WERI-Rb-1 (cell line): ENCODE measurements around the gene ZNF710.

Source experiments
- DNase-seq: peaks from one replicate; pipeline ENCODE4 v3.0.0-alpha.2; 2020
- H3K27ac ChIP-seq: fragments of 250-450 bp; sonication (Bioruptor Pico); 2 replicates; pipeline ENCODE4 v1.5.1; 2020; ENCODE audit warnings: mild to moderate bottlenecking, moderate library complexity
- H3K27me3 ChIP-seq: fragments of 250-450 bp; sonication (Bioruptor Pico); 2 replicates; pipeline ENCODE4 v1.5.1; 2021; ENCODE audit warnings: mild to moderate bottlenecking, low read depth, moderate library complexity; ENCODE audit not compliant: insufficient read depth, severe bottlenecking
- H3K36me3 ChIP-seq: fragments of 250-450 bp; sonication (Bioruptor Pico); 2 replicates; pipeline ENCODE4 v1.5.1; 2020; ENCODE audit warnings: mild to moderate bottlenecking, moderate library complexity
- H3K4me3 ChIP-seq: 2 replicates; pipeline ENCODE4 v1.5.1; 2011; ENCODE audit warnings: low read depth, mild to moderate bottlenecking, control low read depth, low read length
- H3K9me3 ChIP-seq: fragments of 250-450 bp; sonication (Bioruptor Pico); 2 replicates; pipeline ENCODE4 v1.5.1; 2021; ENCODE audit warnings: mild to moderate bottlenecking, moderate library complexity; ENCODE audit not compliant: severe bottlenecking
- TF ChIP-seq, protein P1 (sequence below): IDR thresholded peaks from 2 replicates; pipeline ENCODE4 v1.5.1; 2011; ENCODE audit warnings: low read depth, mild to moderate bottlenecking, control low read depth, inconsistent platforms, low read length

Gene ZNF710

DNA sequence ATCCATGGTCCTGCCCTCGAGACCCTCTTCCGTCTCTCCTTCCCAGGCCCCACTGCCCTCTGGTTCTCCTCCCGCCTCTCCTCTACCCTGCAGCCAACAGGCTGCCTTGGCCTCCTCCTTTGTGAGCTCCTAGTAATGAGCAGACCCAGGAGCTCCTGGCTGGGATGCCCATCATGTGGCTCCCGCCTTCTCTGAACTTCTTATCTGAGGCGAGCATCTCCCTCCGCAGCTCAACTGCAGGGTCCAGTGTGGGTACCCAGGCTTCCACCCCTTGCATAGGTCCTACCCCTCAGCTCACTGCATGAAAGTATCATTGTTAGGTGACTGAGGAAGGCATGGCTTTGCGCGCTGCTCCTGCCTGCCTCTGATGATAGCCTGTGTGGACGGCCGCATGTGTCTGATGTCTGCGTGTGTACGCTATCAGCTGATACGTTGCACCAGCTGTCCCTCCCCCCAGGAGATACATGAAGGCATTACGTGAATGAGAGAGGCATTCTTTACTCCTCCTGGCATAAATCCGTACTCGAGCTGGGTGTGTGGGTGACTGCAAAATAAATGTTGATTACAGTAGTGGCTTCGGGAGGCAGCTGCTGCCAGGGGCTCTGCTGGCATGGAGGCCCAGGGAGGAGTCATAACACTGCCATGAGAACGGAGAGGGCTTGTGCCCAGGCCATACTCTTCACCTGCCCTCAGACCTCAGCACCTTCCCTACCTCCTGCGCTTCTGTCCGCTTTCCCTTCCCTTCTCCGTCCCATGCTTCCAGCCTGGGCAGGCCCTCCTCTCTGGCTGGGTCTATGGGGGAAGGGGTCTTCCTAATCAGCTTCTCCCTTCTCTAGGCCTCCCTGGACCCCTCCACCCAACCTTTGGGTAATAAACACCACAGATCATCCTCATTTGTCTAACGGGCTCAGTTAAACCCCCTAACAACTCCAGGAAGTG, 48.8 kb downstream of the ZNF710 start:
- no peaks in the 10 kb centered on the region for H3K36me3 ChIP-seq
- DNase-seq = no peak
- no peak overlapping the region for H3K27ac ChIP-seq
- TF ChIP-seq, protein P1, sequence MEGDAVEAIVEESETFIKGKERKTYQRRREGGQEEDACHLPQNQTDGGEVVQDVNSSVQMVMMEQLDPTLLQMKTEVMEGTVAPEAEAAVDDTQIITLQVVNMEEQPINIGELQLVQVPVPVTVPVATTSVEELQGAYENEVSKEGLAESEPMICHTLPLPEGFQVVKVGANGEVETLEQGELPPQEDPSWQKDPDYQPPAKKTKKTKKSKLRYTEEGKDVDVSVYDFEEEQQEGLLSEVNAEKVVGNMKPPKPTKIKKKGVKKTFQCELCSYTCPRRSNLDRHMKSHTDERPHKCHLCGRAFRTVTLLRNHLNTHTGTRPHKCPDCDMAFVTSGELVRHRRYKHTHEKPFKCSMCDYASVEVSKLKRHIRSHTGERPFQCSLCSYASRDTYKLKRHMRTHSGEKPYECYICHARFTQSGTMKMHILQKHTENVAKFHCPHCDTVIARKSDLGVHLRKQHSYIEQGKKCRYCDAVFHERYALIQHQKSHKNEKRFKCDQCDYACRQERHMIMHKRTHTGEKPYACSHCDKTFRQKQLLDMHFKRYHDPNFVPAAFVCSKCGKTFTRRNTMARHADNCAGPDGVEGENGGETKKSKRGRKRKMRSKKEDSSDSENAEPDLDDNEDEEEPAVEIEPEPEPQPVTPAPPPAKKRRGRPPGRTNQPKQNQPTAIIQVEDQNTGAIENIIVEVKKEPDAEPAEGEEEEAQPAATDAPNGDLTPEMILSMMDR = no peak
- H3K4me3 ChIP-seq = no peak overlapping the region
- no peaks in the 10 kb centered on the region for H3K27me3 ChIP-seq
- H3K9me3 ChIP-seq = no peaks in the 10 kb centered on the region

GRCh38 chr15:90051874-90052273, 50.8 kb downstream of the ZNF710 start:
- DNase-seq = no peak
- H3K27me3 ChIP-seq = no peaks in the 10 kb centered on the region
- no peak overlapping the region for H3K4me3 ChIP-seq
- H3K27ac ChIP-seq = no peak overlapping the region
- no peaks in the 10 kb centered on the region for H3K36me3 ChIP-seq
- TF ChIP-seq, protein P1 = no peak
- H3K9me3 ChIP-seq = no peaks in the 10 kb centered on the region

- Histone ChIP-seq H3K27me3 (no peaks in the 10 kb centered on the region), H3K36me3 (no peaks in the 10 kb centered on the region), H3K9me3 (no peaks in the 10 kb centered on the region), H3K4me3 (no peak overlapping the region), H3K27ac (no peak overlapping the region)
- DNase-seq = no peak
- TF ChIP-seq, protein P1 = no peak
These were observed 52.8 kb downstream of the ZNF710 start for GRCh38 chr15:90053685-90054466.

- Histone ChIP-seq H3K4me3 (no peak overlapping the region), H3K36me3 (no peaks in the 10 kb centered on the region), H3K27me3 (no peaks in the 10 kb centered on the region), H3K27ac (no peak overlapping the region), H3K9me3 (no peaks in the 10 kb centered on the region)
- TF ChIP-seq, protein P1 = no peak
- DNase-seq = no peak
These were observed 53.5 kb downstream of the ZNF710 start for GRCh38 chr15:90054618-90055097.

DNA sequence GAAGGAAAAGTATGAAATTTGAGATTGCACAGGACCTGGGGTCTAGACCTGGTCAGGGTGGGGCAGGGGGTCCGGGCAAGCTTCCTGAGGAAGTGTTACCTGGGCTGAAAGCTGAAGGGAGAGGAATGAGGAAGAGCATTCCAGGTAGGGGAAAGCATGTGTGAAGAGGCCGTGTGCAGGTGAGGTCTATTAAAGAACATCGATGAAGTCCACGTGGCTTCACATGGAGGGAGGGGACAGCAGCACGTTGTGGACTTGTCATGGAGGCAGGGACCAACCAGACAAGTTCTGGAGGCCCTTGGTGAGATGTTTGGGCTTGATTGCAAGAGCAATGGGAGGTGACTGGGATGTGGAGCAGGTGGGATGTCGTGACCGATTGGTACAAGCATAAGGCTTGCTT, 54.1 kb downstream of the ZNF710 start:
- Histone ChIP-seq H3K27me3 (no peaks in the 10 kb centered on the region), H3K36me3 (no peaks in the 10 kb centered on the region), H3K9me3 (no peaks in the 10 kb centered on the region), H3K27ac (no peak overlapping the region), H3K4me3 (no peak overlapping the region)
- no peak for DNase-seq
- TF ChIP-seq, protein P1 = no peak
